IPS-NIHi11 (cell line): ENCODE results near the gene ARHGAP8.
"Not testable (repeated sequence)": the region's sequence is repeated elsewhere in the genome, so short reads cannot be mapped to it uniquely, and the experiment has no call there.

ENCODE experiments used
- DNase-seq: peaks from one replicate; pipeline ENCODE4 v3.0.0; 2012; ENCODE audit warnings: mixed read lengths, low spot score

Gene ARHGAP8

DNA sequence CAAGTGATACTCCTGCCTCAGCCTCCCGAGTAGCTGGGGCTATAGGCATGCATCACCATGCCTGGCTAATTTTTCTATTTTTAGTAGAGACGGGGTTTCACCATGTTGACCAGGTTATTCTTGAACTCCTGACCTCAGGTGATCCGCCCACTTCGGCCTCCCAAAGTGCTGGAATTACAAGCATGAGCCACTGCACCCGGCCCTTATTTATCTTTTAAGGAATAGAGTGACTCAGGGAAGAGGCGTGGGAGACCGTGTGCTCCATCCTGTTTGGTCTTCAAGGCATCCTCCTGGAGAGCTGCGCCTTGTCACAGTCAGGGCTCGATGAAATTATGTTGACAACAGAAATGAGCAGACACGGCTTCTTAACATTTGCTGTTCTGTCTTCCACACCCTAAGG lies 12.7 kb upstream of the ARHGAP8 start:
- DNase-seq, result not testable (repeated sequence)

GRCh38 chr22:44740307-44740706 lies 12.1 kb upstream of the ARHGAP8 start:
- DNase-seq, result no peak

- DNase-seq, result no peak
These were observed 10.4 kb upstream of the ARHGAP8 start for GRCh38 chr22:44741929-44742328.

GRCh38 chr22:44743247-44743646 lies 9.1 kb upstream of the ARHGAP8 start:
- DNase-seq, result no peak

- DNase-seq, result no peak
These were observed 8.6 kb upstream of the ARHGAP8 start for GRCh38 chr22:44743804-44744211.

- no peak for DNase-seq
These were observed 6.3 kb upstream of the ARHGAP8 start for GRCh38 chr22:44745853-44746789.

DNA sequence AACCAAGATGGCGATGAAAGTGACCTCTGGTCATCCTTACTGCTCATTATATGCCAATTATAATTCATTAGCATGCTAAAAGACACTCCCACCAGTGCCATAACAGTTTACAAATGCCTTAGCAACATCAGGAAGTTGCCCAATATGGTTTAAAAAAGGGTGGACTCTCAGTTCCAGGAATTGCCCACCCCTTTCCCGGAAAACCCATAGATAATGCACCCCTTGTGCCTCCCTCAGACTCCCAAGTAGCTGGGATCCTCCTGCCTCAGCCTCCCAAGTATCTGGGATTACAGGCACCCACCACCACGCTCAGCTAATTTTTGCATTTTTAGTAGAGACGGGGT lies 4.6 kb upstream of the ARHGAP8 start:
- DNase-seq, result not testable (repeated sequence)

- no peak for DNase-seq
These were observed 3.9 kb upstream of the ARHGAP8 start for GRCh38 chr22:44748524-44748923.

DNA sequence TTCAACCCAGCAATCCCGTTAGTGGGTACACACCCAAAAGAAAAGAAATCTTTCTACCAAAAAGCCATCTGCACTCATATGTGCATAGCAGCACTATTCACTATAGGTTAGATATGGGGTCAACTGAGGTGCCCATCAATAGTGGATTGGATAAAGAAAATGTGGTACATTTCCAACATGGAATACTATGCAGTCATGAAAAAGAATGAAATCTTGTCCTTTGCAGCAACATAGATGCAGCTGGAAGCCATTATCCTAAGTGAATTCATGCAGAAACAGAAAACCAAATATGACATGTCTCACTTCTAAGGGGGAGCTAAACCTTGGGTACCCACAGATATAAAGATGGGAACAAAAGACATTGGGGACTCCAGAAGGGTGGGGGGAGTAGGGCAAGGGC lies 1.9 kb upstream of the ARHGAP8 start:
- no peak for DNase-seq

GRCh38 chr22:44753189-44754042 lies 1.0 kb downstream of the ARHGAP8 start:
- peak; percentile 13 for DNase-seq

DNA sequence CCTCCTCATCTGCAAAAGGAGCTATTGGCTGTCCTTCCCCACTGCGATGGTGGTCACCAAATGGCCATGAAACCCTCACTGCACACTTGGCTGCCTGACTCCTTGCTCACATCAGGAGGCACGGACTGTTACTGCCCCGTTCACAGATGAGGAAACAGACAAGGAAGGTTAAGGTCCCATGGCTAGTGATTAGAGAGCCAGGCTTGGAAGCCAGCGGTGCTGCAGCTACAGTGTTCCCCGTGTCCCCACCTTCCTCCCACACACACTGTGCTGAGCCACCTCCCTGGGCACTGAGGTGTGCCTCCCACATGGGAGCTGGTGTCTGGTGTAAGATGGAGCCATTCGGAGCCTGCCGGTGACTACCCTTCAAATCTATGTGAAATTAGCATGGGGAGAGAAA lies 2.6 kb downstream of the ARHGAP8 start:
- DNase-seq, result no peak

DNA sequence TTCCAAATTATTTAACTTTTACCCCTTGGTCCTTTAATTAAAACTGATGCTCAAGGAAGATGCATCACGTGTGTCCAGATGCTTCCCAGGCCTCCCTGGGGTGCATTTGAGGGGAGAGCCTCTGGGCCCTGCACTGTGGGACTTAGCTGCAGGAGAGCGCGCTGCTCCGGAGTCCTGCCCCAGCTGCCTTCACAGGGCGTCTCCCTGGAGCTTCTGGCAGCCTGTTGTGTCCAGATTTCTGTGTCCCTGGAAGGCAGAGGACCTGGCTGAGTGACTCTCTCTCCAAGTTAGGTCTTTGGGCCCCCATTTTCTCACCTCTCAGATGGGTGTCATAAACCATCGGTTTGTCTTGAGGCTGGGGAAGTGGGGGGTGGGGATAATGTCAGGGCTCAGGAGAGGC lies 3.0 kb downstream of the ARHGAP8 start:
- no peak for DNase-seq

GRCh38 chr22:44755956-44756361 lies 3.6 kb downstream of the ARHGAP8 start:
- peak; percentile 55 for DNase-seq

DNA sequence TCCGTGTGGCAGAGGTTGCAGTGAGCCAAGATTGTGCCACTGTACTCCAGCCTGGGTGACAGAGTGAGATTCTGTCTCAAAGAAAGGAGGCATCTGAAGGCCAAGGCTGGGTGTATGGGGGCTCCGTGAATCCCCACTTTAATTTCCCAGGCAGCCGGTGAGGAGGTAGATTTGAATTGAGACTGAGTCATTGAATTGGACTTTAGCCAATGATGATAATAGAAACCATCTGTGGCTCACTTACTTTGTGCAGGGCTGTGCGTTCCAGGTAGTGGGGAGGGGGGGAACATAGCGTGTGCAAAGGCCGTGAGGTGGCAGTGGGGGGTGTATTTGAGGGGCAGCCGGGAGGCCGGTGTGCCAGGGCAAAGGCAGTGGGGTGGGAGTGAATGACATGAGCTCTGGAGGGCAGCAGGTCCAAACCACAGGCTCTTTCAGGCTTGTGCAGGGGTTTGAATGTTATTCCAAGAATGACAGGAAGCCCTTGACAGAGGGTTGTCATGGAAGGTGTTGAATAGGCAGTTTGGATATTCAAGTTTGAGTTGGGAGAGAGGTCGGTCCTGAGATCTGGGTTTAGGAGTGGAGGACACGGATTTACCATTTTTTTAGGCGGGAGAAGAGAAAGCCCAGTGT lies 6.1 kb downstream of the ARHGAP8 start:
- DNase-seq, result no peak

GRCh38 chr22:44759001-44759400 lies 6.6 kb downstream of the ARHGAP8 start:
- no peak for DNase-seq

DNA sequence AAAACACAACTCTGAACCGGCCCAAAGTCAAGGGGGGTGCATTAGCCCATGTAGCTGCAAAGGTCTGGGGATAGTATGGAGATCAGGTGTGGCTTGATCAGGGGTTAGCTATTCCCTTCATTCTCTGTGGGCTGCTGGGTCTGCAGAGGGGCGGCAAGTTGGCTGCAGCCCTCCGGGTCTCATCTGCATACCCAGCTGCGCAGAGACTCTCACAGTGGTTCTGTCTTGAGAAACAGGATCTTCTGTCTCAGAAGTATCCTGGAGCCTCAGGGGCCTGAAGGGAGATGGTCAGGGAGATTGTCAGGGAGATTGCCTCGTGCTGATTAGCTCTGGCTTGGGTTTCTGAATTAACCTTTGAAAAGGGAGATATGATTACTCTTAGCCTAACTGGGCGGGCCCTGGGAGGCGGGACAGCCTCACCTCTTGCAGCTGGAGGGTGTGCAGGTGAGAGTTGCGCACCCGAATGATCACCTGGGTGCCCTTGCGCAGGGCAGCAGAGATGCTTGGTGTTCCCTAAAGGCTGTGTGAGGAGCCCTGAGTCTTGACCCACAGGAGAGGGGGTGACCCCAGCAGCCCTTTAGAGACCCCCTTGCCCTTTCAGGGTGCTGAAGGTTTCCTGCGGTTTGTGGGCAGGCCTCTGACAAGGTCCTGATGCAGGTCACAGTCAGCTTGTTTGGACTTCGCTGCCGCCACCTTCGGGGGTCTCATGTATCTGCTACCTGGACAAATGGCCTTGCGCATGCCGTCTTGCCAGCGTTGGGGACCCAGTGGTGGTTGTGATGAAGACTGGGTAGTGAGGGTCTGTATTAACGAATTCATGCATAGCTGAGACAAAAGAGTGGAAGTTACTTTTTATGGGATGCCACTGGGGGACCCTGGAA lies 7.3 kb downstream of the ARHGAP8 start:
- DNase-seq, result no peak

DNA sequence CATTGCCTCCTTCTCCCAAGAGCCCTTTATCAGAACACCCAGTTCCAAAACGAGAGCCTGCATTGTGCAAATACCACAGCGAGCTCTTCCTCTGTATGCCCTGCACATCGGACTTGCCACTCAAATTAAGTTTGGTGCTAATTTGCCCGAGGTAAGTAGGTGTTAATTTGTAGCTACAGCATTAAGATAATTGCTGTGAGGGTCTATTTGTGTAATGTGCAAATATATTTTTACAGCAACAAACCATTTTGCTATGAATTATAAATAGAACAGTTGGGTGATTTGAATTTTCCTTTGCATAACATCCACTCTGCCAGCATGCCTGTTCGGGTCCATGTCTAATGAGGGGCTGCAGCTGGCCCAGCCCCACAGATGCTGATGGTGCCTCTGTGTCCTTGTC lies 8.1 kb downstream of the ARHGAP8 start:
- DNase-seq, result no peak

- DNase-seq, result no peak
These were observed 8.7 kb downstream of the ARHGAP8 start for GRCh38 chr22:44761025-44761424.

DNA sequence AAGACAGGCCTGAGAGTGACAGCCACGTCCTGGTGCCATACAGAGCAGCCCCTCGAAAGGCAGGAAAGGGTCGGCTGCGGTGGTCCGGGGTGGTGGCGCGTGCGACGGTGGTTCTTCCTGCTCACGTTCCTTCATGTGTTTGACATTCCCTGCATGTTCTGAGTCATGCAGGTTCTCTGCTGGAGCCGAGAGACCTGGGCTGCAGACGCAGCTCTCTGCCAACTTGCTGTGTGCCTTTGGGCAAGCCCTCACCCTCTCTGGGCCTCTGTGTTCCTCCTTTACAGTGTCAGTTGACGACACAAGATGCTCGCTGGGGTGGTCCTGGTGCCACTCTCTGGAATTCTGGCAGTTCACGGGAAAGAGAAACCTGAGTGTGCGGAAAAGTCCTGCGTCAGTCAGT lies 12.0 kb downstream of the ARHGAP8 start:
- no peak for DNase-seq

DNA sequence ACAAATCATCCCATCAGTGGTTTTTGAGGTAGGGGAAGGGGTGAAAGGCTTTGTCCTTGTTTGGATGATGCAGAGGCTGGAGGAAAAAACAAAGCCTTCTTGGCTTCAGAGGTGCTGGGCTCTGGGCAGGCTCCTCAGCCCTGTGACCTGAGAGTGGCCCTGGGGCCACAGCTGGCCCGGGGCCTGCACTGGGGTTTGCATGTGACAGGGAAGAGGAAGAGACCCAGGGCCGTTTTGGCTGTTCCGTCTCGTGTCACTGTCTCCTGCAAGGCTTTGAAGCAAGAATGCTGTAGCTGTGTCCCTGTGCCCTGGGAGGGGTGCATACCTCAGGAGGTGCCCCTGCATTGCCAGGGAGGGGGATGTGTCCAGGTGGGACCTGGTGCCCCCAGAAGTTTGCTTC lies 12.6 kb downstream of the ARHGAP8 start:
- no peak for DNase-seq

- no peak for DNase-seq
These were observed 13.4 kb downstream of the ARHGAP8 start for GRCh38 chr22:44765571-44766285.
